Mesodermal cell (in vitro differentiated cells): ENCODE measurements around the gene ACP4.
"Not testable (repeated sequence)": the region's sequence is repeated elsewhere in the genome, so short reads cannot be mapped to it uniquely, and the experiment has no call there.

Source experiments
- H3K27ac ChIP-seq: 2 replicates; pipeline ENCODE4 v1.7.0; 2013; ENCODE audit warnings: mild to moderate bottlenecking, low read depth, low read length, moderate library complexity; ENCODE audit not compliant: severe bottlenecking
- H3K36me3 ChIP-seq: 2 replicates; pipeline ENCODE4 v1.7.1; 2013; ENCODE audit warnings: mild to moderate bottlenecking, low read length, moderate library complexity; ENCODE audit not compliant: control insufficient read depth, insufficient read depth
- H3K4me1 ChIP-seq: one replicate; pipeline ENCODE4 v1.7.1; 2013; ENCODE audit warnings: mild to moderate bottlenecking, low read length; ENCODE audit not compliant: insufficient read depth, control insufficient read depth, poor library complexity, severe bottlenecking
- H3K4me3 ChIP-seq: 2 replicates; pipeline ENCODE4 v1.7.0; 2013; ENCODE audit warnings: low read length, control low read depth, mild to moderate bottlenecking; ENCODE audit not compliant: insufficient read depth, poor library complexity, severe bottlenecking; ENCODE audit errors: extremely low read depth
- H3K9me3 ChIP-seq: 2 replicates; pipeline ENCODE4 v1.7.1; 2013; ENCODE audit warnings: mild to moderate bottlenecking, low read length, moderate library complexity; ENCODE audit not compliant: control insufficient read depth
- WGBS, 2 experiments: methylation state at CpG; one replicate each; pipeline ENCODE4 v1.1.5; 2013; ENCODE audit warnings: missing lambda C conversion rate in 2 of 2; ENCODE audit not compliant: insufficient coverage in 2 of 2; 5-methylcytosine and 5-hydroxymethylcytosine counted together

Gene ACP4

GRCh38 chr19:50797429-50797780, 7.2 kb downstream of the ACP4 start:
- H3K9me3 ChIP-seq = no peaks in the 10 kb centered on the region
- H3K36me3 ChIP-seq = peaks cover 62% of the 10 kb centered on the region
- no peak overlapping the region for H3K4me3 ChIP-seq
- 93 to 96% methylated on average over 5 of the region's 7 CpGs for WGBS, 2 experiments
- no peak overlapping the region for H3K27ac ChIP-seq
- peaks cover 9% of the 10 kb centered on the region for H3K4me1 ChIP-seq

GRCh38 chr19:50797781-50798658, 7.8 kb downstream of the ACP4 start:
- Histone ChIP-seq H3K4me1 (peaks cover 15% of the 10 kb centered on the region), H3K9me3 (no peaks in the 10 kb centered on the region), H3K27ac (no peak overlapping the region), H3K4me3 (no peak overlapping the region), H3K36me3 (peaks cover 67% of the 10 kb centered on the region)
- WGBS, 2 experiments = 93 to 94% methylated on average over 15 to 17 of the region's 18 CpGs

- H3K27ac ChIP-seq = no peak overlapping the region
- no peak overlapping the region for H3K4me3 ChIP-seq
- peaks cover 15% of the 10 kb centered on the region for H3K4me1 ChIP-seq
- 97 to 98% methylated on average over 14 to 20 of the region's 21 CpGs for WGBS, 2 experiments
- H3K36me3 ChIP-seq = peaks cover 68% of the 10 kb centered on the region
- H3K9me3 ChIP-seq = no peaks in the 10 kb centered on the region
Measured at GRCh38 chr19:50798659-50799546, 8.7 kb downstream of the ACP4 start.

GRCh38 chr19:50799547-50799851, 9.3 kb downstream of the ACP4 start:
- 80 to 90% methylated on average over 2 to 3 of the region's 3 CpGs for WGBS, 2 experiments
- Histone ChIP-seq H3K27ac (no peak overlapping the region), H3K4me1 (peaks cover 15% of the 10 kb centered on the region), H3K9me3 (no peaks in the 10 kb centered on the region), H3K4me3 (no peak overlapping the region), H3K36me3 (peaks cover 68% of the 10 kb centered on the region)

GRCh38 chr19:50801107-50801506, 10.9 kb downstream of the ACP4 start:
- Histone ChIP-seq H3K9me3 (no peaks in the 10 kb centered on the region), H3K4me3 (no peak overlapping the region), H3K4me1 (peaks cover 19% of the 10 kb centered on the region), H3K27ac (no peak overlapping the region), H3K36me3 (peaks cover 65% of the 10 kb centered on the region)
- 91 to 92% methylated on average over 4 to 8 of the region's 8 CpGs for WGBS, 2 experiments

- H3K27ac ChIP-seq = peak overlapping the region; percentile 100
- 0 to 1% methylated on average over 14 to 30 of the region's 40 CpGs for WGBS, 2 experiments
- H3K9me3 ChIP-seq = no peaks in the 10 kb centered on the region
- H3K4me1 ChIP-seq = peaks cover 19% of the 10 kb centered on the region
- peaks cover 39% of the 10 kb centered on the region for H3K36me3 ChIP-seq
- peak overlapping the region; percentile 68 for H3K4me3 ChIP-seq
Measured at GRCh38 chr19:50803633-50804419, 13.6 kb downstream of the ACP4 start.

- Histone ChIP-seq H3K27ac (peak overlapping the region; percentile 100), H3K4me1 (peaks cover 19% of the 10 kb centered on the region), H3K4me3 (peak overlapping the region; percentile 68), H3K9me3 (no peaks in the 10 kb centered on the region), H3K36me3 (peaks cover 31% of the 10 kb centered on the region)
- 0 to 1% methylated on average over 48 to 57 of the region's 62 CpGs for WGBS, 2 experiments
Measured at GRCh38 chr19:50804420-50805272, 14.4 kb downstream of the ACP4 start.

GRCh38 chr19:50808856-50809255, 18.6 kb downstream of the ACP4 start:
- Histone ChIP-seq H3K4me3 (no peak overlapping the region), H3K27ac (no peak overlapping the region), H3K4me1 (peaks cover 4% of the 10 kb centered on the region), H3K36me3 (no peaks in the 10 kb centered on the region), H3K9me3 (no peaks in the 10 kb centered on the region)
- WGBS, 2 experiments = 83% methylated on average over 1 of the region's 1 CpG; no CpG with 5 or more reads in 1 of the 2 experiments

GRCh38 chr19:50811622-50812238, 21.5 kb downstream of the ACP4 start:
- not testable (repeated sequence) for H3K27ac ChIP-seq, H3K4me1 ChIP-seq, H3K36me3 ChIP-seq, H3K9me3 ChIP-seq, H3K4me3 ChIP-seq
- 52 to 64% methylated on average over 3 of the region's 3 CpGs for WGBS, 2 experiments
